GM12872 (cell line): ENCODE measurements around the gene RABEP2.
A peak's percentile ranks its signal among the peaks of the same experiment; 100 is the strongest.

Experiments
- CTCF ChIP-seq: IDR thresholded peaks from 3 replicates; pipeline ENCODE4 v1.5.1; 2011; ENCODE audit warnings: low read depth, mild to moderate bottlenecking, low read length, moderate library complexity; ENCODE audit not compliant: insufficient read depth

Gene RABEP2

GRCh38 chr16:28873543-28874201 is 51.4 kb downstream of the RABEP2 start:
- TF ChIP-seq CTCF: peak; percentile 85

- no peak for TF ChIP-seq CTCF
These were observed 52.1 kb downstream of the RABEP2 start for GRCh38 chr16:28872952-28873351.

- no peak for TF ChIP-seq CTCF
These were observed 55.8 kb downstream of the RABEP2 start for GRCh38 chr16:28869201-28869600.

GRCh38 chr16:28867241-28867640 is 57.8 kb downstream of the RABEP2 start:
- no peak for TF ChIP-seq CTCF

- TF ChIP-seq CTCF: no peak
These were observed 58.6 kb downstream of the RABEP2 start for GRCh38 chr16:28866454-28866804.

- no peak for TF ChIP-seq CTCF
These were observed 59.1 kb downstream of the RABEP2 start for GRCh38 chr16:28865722-28866453.

- no peak for TF ChIP-seq CTCF
These were observed 59.9 kb downstream of the RABEP2 start for GRCh38 chr16:28865001-28865688.
